Measurements from ENCODE around the gene MOB3B.
A peak's percentile ranks its signal among the peaks of the same experiment; 100 is the strongest.

The MOB3B gene

GRCh38 chr9:27572918-27573633 is 43.5 kb upstream of the MOB3B start, which contains the start of gene C9orf72 (continued):
- TF ChIP-seq, protein P1, sequence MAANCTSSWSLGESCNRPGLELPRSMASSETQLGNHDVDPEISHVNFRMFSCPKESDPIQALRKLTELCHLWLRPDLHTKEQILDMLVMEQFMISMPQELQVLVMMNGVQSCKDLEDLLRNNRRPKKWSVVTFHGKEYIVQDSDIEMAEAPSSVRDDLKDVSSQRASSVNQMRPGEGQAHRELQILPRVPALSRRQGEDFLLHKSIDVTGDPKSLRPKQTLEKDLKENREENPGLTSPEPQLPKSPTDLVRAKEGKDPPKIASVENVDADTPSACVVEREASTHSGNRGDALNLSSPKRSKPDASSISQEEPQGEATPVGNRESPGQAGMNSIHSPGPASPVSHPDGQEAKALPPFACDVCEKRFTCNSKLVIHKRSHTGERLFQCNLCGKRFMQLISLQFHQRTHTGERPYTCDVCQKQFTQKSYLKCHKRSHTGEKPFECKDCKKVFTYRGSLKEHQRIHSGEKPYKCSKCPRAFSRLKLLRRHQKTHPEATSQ (tag by site-specific recombination; IDR thresholded peaks at IDR 0.05) = no peak
- TF ChIP-seq ZNF501 (tag by site-specific recombination; IDR thresholded peaks at IDR 0.05) (0 out of 2 replicates have a peak, but pooled peaks have one; percentile 36), BCL6B (tag by site-specific recombination; IDR thresholded peaks at IDR 0.05) (no peak), BCL11A (tag by site-specific recombination; IDR thresholded peaks at IDR 0.05; ENCODE audit: low read depth) (no peak), ZNF121 (tag by site-specific recombination; IDR thresholded peaks at IDR 0.05) (no peak), SALL2 (tag by site-specific recombination; IDR thresholded peaks at IDR 0.05; ENCODE audit: borderline replicate concordance) (no peak), ZNF18 (tag by site-specific recombination; IDR thresholded peaks at IDR 0.05) (no peak), ZNF473 (tag by site-specific recombination; IDR thresholded peaks at IDR 0.05) (no peak), ZNF830 (tag by site-specific recombination; IDR thresholded peaks at IDR 0.05; ENCODE audit: low read depth) (no peak), ZNF335 (tag by site-specific recombination; conservative IDR thresholded peaks at IDR 0.05) (peak; percentile 44; the same call in 1 of the 2 replicates), ZNF292 (tag by site-specific recombination; IDR thresholded peaks at IDR 0.05; ENCODE audit: borderline replicate concordance, low read depth) (no peak), ZNF600 (tag by site-specific recombination; IDR thresholded peaks at IDR 0.05) (no peak), ZNF677 (tag by site-specific recombination; IDR thresholded peaks at IDR 0.05) (no peak)
- TF ChIP-seq, protein P2, sequence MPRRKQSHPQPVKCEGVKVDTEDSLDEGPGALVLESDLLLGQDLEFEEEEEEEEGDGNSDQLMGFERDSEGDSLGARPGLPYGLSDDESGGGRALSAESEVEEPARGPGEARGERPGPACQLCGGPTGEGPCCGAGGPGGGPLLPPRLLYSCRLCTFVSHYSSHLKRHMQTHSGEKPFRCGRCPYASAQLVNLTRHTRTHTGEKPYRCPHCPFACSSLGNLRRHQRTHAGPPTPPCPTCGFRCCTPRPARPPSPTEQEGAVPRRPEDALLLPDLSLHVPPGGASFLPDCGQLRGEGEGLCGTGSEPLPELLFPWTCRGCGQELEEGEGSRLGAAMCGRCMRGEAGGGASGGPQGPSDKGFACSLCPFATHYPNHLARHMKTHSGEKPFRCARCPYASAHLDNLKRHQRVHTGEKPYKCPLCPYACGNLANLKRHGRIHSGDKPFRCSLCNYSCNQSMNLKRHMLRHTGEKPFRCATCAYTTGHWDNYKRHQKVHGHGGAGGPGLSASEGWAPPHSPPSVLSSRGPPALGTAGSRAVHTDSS (tag by site-specific recombination; IDR thresholded peaks at IDR 0.05) = no peak
- TF ChIP-seq, protein P3, sequence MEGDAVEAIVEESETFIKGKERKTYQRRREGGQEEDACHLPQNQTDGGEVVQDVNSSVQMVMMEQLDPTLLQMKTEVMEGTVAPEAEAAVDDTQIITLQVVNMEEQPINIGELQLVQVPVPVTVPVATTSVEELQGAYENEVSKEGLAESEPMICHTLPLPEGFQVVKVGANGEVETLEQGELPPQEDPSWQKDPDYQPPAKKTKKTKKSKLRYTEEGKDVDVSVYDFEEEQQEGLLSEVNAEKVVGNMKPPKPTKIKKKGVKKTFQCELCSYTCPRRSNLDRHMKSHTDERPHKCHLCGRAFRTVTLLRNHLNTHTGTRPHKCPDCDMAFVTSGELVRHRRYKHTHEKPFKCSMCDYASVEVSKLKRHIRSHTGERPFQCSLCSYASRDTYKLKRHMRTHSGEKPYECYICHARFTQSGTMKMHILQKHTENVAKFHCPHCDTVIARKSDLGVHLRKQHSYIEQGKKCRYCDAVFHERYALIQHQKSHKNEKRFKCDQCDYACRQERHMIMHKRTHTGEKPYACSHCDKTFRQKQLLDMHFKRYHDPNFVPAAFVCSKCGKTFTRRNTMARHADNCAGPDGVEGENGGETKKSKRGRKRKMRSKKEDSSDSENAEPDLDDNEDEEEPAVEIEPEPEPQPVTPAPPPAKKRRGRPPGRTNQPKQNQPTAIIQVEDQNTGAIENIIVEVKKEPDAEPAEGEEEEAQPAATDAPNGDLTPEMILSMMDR (tag by site-specific recombination; IDR thresholded peaks at IDR 0.05) = peak; percentile 34; the same call in 1 of the 2 replicates

GRCh38 chr9:27572566-27572917 is 42.9 kb upstream of the MOB3B start:
- TF ChIP-seq ZNF830 (tag by site-specific recombination; IDR thresholded peaks at IDR 0.05; ENCODE audit: low read depth) = no peak
- 0 out of 2 replicates have a peak, but pooled peaks have one; percentile 27 for TF ChIP-seq ZBTB17 (tag by site-specific recombination; IDR thresholded peaks at IDR 0.05)
- peak; percentile 27; the same call in 1 of the 2 replicates for TF ChIP-seq ZNF660 (tag by site-specific recombination; IDR thresholded peaks at IDR 0.05)
- TF ChIP-seq ZNF335 (tag by site-specific recombination; conservative IDR thresholded peaks at IDR 0.05) = peak; percentile 64
- no peak for TF ChIP-seq SP7 (tag by site-specific recombination; IDR thresholded peaks at IDR 0.05)
- peak overlapping the region; percentile 66 for H3K4me3 ChIP-seq (ENCODE audit: low read depth, low read length)
- peaks cover 8% of the 10 kb centered on the region for H3K4me1 ChIP-seq (ENCODE audit: control insufficient read depth, insufficient read depth, low read length)
- H3K36me3 ChIP-seq (ENCODE audit: control insufficient read depth in 2 of 2, insufficient read depth in 1 of 2, low read length in 2 of 2) = no peaks in the 10 kb centered on the region
- ChIA-PET CTCF (interaction anchor here (1.1 kb wide), 1 partner anchor 42 kb away, joined by 3 read pairs; no protein-coding TSS in a partner anchor), POLR2A (no interaction called here)
- H3K27ac ChIP-seq (ENCODE audit: extremely low read depth, low read depth, low read length) = peak overlapping the region; percentile 50; the same call in 1 of the 2 replicates
- H3K9me3 ChIP-seq (ENCODE audit: control insufficient read depth, insufficient read depth, low read depth, low read length) = no peaks in the 10 kb centered on the region

All from HEK293 (cell line).